ENCODE data around the gene GET3. TPM values are rescaled to one million over a fixed set of nuclear protein-coding genes. Genes with fewer than 3 reads are reported as not detected.
A peak's percentile ranks its signal among the peaks of the same experiment; 100 is the strongest.

Gene GET3
- total RNA-seq, 2 donors from 2014 or later = 46.4 to 56.9 TPM

DNA sequence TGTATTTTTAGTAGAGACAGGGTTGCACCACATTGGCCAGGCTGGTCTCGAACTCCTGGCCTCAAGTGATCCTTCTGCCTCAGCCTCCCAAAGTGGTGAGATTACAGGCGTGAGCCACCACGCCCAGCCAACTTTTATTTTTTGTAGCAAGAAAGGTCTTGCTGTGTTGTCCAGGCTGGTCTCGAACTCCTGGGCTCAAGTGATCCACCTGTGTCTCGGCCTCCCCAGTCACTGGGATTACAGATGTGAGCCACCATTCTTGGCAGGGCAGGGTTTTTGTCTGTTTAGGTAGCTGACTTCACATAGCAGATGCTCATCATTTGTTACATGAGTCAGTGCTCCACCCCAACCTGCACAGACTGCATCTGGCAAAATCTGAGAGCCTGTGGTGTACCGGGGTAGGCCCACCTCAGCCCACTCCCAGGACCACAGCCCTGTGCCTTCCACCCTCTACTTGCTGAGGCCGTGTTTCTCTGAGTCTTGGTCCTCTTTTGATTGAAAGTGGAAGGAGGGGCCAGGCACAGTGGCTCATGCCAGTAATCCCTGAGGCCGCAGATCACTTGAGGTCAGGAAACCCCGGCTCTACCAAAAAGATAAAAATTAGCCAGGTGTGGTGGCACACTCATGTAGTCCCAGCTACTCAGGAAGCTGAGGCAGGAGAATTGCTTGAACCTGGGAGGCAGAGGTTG, 9.4 kb upstream of the GET3 start:
- ATAC-seq = peak in 1 of 2 donors; percentile 15
- Mint-ChIP-seq H3K9me3 (no peaks in the 10 kb centered on the region), H3K36me3 (peaks cover 29 to 32% of the 10 kb centered on the region in 2 donors), H3K27ac (peak overlapping the region in 1 of 2 donors; percentile 4)
- no peak for DNase-seq (ENCODE audit: low spot score in 2 of 2)

- ATAC-seq (no peak), DNase-seq (ENCODE audit: low spot score in 2 of 2) (no peak)
- Mint-ChIP-seq H3K27ac (no peak overlapping the region), H3K9me3 (no peaks in the 10 kb centered on the region), H3K36me3 (peaks cover 29 to 40% of the 10 kb centered on the region in 2 donors)
These were observed 7.2 kb upstream of the GET3 start for GRCh38 chr19:12730064-12730463.

DNA sequence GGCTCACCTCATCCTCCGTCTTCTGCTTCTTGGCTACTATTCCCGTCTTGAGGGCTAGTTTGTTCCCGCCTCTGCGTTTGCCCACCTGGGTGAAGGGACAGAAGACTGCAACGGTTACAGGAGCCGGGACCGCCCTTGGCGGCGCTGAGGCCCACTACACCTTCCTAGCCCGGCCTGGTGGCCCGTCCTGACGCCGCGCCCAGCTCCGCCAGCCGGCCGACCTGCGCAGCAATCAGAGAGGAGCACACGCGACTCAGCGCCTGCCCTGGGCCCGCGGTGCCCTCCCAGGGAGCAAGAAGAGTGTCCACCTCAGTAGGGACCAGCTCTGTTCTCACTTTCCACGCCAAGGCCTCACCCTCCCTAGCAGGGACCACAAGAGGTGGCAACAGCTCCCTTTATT, 6.0 kb upstream of the GET3 start:
- no peak for DNase-seq (ENCODE audit: low spot score in 2 of 2)
- Mint-ChIP-seq H3K9me3 (no peaks in the 10 kb centered on the region), H3K27ac (no peak overlapping the region), H3K36me3 (peaks cover 28 to 38% of the 10 kb centered on the region in 2 donors)
- ATAC-seq = no peak

DNA sequence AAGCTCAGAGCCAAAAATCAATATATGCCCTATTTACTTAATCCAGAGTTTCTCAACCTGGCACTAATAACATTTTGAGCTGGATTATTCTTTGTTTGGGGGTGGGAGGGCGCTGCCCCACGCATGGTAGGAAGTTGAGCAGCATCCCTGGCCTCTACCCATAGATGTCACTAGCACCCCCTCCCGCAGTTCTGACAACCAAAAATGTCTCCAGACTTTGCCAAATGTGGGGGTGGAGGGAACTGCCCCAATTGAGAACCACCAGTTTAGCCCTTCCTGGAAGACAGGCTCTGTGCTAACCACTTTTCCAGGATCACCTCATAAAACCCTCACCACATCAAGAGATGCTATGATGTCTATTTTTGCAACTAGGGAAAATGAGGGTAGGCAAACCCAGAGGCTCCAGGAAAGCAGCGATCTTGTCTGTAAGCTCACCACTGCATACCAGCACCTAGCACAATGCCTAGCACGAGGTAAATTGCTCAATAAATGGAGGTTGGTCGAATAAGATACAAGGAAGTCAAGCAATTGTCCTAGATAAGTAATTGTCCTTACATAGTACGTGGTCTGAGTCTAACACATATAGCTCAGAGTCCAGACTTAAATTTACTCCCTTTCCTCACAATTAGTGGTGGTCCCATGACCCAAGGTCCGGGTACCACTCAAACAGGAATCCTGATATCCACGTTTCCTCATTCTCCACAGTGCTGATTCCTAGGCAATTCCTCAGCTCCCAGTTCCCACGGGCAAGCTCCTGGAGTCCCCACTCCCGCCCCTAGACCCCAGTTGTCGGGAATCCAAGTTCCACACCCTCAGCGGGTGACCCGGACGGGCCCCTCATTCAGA, 3.7 kb upstream of the GET3 start:
- no peak for ATAC-seq
- peak overlapping the region; percentile 97 for H3K27ac Mint-ChIP-seq

GRCh38 chr19:12737835-12738351, 596 bp downstream of the GET3 start:
- ATAC-seq = no peak
- peak overlapping the region; percentile 92 to 100 for H3K27ac Mint-ChIP-seq
- H3K9me3 Mint-ChIP-seq = no peaks in the 10 kb centered on the region
- DNase-seq (ENCODE audit: low spot score in 2 of 2) = no peak
- peaks cover 20 to 26% of the 10 kb centered on the region in 2 donors for H3K36me3 Mint-ChIP-seq

More for the DNA sequence above, 3.7 kb upstream of the GET3 start:
- peaks cover 31 to 42% of the 10 kb centered on the region in 2 donors for H3K36me3 Mint-ChIP-seq
- peak in 1 of 2 donors; percentile 62 for DNase-seq (ENCODE audit: low spot score in 2 of 2)
- no peaks in the 10 kb centered on the region for H3K9me3 Mint-ChIP-seq

DNA sequence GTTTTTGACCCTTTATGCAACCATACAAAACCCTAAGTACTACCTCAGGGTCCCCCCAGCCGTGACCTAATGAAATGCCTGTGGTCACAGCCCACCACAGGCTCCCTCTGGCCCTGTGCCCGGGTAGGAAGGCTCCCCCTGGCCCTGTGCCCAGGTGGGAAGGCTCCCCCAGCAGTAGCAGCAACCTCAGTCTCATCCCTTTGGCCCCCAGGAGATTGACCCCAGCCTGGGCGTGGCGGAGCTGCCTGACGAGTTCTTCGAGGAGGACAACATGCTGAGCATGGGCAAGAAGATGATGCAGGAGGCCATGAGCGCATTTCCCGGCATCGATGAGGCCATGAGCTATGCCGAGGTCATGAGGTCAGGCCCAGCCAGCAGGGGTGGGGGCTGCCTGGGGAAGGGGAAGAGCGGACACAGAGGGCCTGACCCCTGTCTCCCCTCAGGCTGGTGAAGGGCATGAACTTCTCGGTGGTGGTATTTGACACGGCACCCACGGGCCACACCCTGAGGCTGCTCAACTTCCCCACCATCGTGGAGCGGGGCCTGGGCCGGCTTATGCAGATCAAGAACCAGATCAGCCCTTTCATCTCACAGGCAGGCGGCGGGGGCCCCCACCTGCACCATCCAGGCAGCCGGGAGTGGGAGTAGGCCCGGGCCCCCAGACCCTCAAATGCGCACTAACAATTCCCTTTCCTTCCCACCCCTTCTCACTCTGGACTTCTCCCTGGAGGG, 8.0 kb downstream of the GET3 start:
- no peak for ATAC-seq
- Mint-ChIP-seq H3K27ac (peak overlapping the region in 1 of 2 donors; percentile 65), H3K9me3 (peaks cover 6 to 11% of the 10 kb centered on the region in 2 donors), H3K36me3 (peaks cover 21 to 30% of the 10 kb centered on the region in 2 donors)
- DNase-seq (ENCODE audit: low spot score in 2 of 2) = no peak

DNA sequence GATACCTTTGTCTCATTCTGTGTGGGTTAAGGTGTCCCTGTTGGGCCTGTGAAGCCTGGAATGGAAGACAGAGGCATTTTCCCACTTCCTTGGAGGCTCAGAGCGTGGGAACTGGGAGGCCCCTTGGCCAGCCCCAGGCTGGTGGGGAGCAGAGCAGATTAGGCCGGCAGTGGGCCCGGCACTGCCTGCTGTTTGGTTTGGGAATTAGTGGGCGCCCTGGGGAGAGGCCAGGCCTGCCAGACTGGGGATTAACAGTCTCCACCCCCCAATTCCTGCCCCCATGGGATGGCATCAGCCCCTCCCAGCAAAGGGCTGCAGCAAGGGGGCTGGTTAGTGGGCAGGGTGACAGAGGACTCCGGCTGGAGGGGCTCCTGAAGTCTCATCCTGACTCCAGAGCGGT, 11.2 kb downstream of the GET3 start:
- DNase-seq (ENCODE audit: low spot score in 2 of 2) (no peak), ATAC-seq (no peak)
- no peak overlapping the region for H3K27ac Mint-ChIP-seq
- H3K36me3 Mint-ChIP-seq = peaks cover 21 to 30% of the 10 kb centered on the region in 2 donors
- H3K9me3 Mint-ChIP-seq = peaks cover 6 to 11% of the 10 kb centered on the region in 2 donors

- H3K36me3 Mint-ChIP-seq = peaks cover 21 to 30% of the 10 kb centered on the region in 2 donors
- H3K9me3 Mint-ChIP-seq = peaks cover 6 to 11% of the 10 kb centered on the region in 2 donors
- peak in 1 of 2 donors; percentile 14 for ATAC-seq
- H3K27ac Mint-ChIP-seq = peak overlapping the region in 1 of 2 donors; percentile 19
- DNase-seq (ENCODE audit: low spot score in 2 of 2) = no peak
These were observed 12.7 kb downstream of the GET3 start for GRCh38 chr19:12749938-12750521.

GRCh38 chr19:12750851-12751250, 13.6 kb downstream of the GET3 start:
- H3K9me3 Mint-ChIP-seq = peaks cover 6 to 11% of the 10 kb centered on the region in 2 donors
- ATAC-seq = no peak
- peaks cover 21 to 27% of the 10 kb centered on the region in 2 donors for H3K36me3 Mint-ChIP-seq
- DNase-seq (ENCODE audit: low spot score in 2 of 2) = no peak
- peak overlapping the region in 1 of 2 donors; percentile 6 for H3K27ac Mint-ChIP-seq

GRCh38 chr19:12751635-12752034, 14.3 kb downstream of the GET3 start, which contains the start of gene BEST2:
Gene BEST2, plus strand, starts transcription at chr19:12751791. Its CDS starts 802 bp downstream, at chr19:12752593.
- DNase-seq (ENCODE audit: low spot score in 2 of 2) (no peak), ATAC-seq (no peak)
- Mint-ChIP-seq H3K9me3 (peaks cover 6 to 11% of the 10 kb centered on the region in 2 donors), H3K27ac (peak within 1 kb of the TSS in 1 of 2 donors; percentile 6), H3K36me3 (peaks cover 15 to 19% of the 10 kb centered on the region in 2 donors)

GRCh38 chr19:12752056-12752781, 14.9 kb downstream of the GET3 start:
- no peak overlapping the region for H3K27ac Mint-ChIP-seq

DNA sequence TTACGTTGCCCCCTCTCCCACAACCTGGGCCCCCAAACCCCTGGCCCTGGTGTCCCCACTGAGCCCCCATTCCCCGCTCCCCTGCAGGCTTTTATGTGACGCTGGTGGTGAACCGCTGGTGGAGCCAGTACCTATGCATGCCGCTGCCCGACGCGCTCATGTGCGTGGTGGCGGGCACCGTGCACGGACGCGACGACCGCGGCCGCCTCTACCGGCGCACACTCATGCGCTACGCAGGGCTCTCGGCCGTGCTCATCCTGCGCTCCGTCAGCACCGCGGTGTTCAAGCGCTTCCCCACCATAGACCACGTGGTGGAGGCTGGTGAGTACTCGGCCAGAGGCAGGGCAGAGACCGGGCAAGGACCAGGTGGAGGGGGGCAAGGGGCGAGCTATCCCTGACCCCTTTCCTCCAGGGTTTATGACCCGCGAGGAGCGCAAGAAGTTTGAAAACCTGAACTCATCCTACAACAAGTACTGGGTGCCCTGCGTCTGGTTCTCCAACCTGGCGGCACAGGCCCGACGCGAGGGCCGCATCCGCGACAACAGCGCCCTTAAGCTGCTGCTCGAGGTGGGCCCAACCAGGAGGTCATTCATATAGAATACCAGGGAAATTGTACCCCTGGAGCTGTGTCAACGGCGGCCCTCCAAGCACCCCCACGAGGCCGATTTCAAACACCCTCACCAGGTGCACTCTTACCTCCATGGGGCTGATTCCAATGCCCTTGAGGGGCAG, 17.3 kb downstream of the GET3 start:
- Mint-ChIP-seq H3K27ac (no peak overlapping the region), H3K36me3 (no peaks in the 10 kb centered on the region), H3K9me3 (no peaks in the 10 kb centered on the region)
- ATAC-seq (no peak), DNase-seq (ENCODE audit: low spot score in 2 of 2) (no peak)

More at GRCh38 chr19:12752056-12752781, 14.9 kb downstream of the GET3 start:
- no peak for DNase-seq (ENCODE audit: low spot score in 2 of 2)
- Mint-ChIP-seq H3K36me3 (peaks cover 13 to 14% of the 10 kb centered on the region in 2 donors), H3K9me3 (peaks cover 6 to 11% of the 10 kb centered on the region in 2 donors)
- no peak for ATAC-seq

GRCh38 chr19:12756150-12756883, 19.0 kb downstream of the GET3 start:
- ATAC-seq = no peak
- Mint-ChIP-seq H3K9me3 (no peaks in the 10 kb centered on the region), H3K27ac (no peak overlapping the region)

DNA sequence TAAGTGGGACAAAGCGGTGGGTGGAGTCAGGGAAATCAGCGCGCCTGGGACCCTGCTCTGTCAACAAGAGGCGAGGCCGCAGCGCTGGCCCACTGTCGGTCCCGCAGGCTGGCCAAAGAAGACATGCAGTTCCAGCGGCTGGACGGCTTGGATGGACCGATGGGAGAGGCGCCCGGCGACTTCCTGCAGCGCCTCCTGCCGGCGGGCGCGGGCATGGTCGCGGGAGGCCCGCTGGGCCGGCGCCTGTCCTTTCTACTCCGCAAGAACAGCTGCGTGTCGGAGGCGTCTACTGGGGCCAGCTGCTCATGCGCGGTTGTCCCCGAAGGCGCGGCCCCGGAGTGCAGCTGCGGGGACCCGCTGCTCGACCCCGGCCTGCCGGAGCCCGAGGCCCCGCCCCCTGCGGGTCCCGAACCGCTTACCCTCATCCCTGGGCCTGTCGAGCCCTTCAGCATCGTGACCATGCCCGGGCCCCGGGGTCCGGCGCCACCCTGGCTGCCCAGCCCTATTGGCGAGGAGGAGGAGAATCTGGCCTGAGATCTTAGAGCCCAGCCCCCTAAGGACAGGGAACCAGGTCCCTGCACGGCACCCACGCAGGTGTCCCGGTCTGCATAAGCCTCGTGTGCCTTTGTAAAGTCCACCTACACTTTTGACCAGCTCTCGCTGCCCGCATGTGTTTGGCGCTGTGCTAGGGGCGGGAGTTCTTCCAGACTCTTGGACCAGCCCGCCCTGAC, 20.4 kb downstream of the GET3 start:
- DNase-seq (ENCODE audit: low spot score in 2 of 2) (peak; percentile 82 to 86), ATAC-seq (peak; percentile 87 to 92)
- Mint-ChIP-seq H3K27ac (no peak overlapping the region), H3K36me3 (no peaks in the 10 kb centered on the region), H3K9me3 (no peaks in the 10 kb centered on the region)

More at GRCh38 chr19:12756150-12756883, 19.0 kb downstream of the GET3 start:
- DNase-seq (ENCODE audit: low spot score in 2 of 2) = no peak
- H3K36me3 Mint-ChIP-seq = no peaks in the 10 kb centered on the region
